ENCODE data around the gene TAF15.

Gene TAF15

DNA sequence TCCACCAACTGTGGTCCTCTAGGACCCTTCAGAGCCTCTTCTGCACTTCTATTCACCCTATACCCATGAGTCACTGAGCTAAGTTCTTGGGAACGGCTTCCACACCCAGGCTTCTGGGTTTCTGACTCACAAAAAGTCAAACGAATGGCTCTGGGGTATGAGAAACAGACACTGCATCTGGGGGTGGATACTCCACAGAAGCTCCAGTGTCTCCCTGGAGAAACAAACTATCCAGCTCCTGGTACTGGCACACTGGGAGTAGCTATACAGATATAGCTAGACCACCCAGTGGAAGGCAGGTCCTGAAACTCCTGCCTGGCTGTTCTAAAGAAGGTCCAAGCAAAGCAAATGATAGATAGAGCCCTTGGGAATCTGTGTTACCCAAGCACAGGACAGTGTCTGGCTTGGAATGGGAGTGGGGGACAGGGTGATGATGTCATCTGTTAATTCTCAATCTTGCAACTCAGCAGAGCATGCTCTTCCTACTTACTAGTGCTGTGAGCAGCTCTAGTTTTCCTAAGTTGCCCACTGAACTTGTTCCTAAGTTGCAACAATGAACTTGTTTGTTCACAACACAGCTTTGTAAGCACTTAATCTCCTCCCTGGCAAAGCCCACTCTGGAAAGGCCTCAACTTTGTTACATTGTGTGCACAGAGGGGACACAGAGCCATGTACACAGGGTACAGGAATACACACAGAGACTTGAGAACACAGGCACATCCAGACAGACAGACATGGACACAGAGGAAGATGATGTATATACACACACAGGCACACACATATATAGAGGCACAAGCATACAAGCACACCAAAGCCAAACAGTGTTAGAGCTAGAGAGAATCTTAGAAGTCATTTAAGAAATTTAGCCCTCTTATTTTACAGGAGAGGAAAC lies 20.6 kb upstream of the TAF15 start:
- DNase-seq, result no peak

DNA sequence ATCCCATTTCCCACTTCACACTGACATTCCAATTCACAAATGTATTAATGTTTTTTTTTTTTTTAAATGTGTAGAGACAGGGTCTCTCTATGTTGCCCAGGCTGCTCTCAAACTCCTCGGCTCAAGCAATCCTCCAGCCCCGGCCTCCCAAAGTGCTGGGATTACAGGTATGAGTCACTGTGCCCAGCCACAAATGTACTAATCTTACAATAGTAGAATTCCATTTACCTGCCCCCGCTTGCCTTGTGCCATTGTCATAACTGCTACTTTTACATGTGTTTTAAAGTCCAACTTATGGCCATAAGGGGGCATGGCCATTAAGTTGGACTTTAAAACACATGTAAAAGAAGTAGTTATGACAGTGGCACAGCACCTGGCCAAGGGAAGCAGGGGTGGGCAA lies 18.4 kb upstream of the TAF15 start:
- no peak for DNase-seq

DNA sequence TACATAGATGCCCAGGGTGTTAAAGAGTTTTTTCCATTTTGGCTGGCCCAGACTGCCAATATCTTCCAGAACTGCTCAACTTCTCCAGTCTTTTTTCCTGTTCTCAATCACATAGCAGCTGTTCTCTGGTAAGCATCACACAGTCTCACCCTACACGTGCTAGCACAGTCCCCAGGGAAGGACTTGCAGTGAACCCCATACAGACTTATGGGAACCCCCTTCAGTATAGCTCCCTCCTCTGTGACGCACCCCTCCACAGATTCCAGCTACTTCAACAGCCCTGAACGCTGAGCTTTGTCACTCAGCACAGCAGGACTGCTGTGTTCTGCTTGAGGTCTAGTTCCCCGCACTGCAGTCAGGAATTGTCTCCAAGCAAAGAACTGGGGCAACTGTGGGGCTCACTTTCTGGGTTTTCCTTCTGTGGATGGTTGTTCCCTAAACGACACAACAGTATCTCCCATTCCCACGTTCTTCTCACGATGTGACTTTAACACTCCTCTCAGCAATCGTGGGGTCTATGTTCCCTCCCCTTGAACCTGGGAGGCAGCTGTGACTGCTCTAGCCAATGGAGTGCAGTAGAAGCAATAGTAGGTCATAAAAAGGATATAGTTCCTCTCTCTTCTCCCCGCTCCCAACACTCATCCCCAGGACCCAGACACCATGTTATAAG lies 17.5 kb upstream of the TAF15 start:
- no peak for DNase-seq

GRCh38 chr17:35793257-35793656 lies 16.0 kb upstream of the TAF15 start:
- no peak for DNase-seq

- DNase-seq, result peak; percentile 25
These were observed 14.0 kb upstream of the TAF15 start, which contains the start of gene MMP28 for GRCh38 chr17:35795007-35795870. Gene MMP28, minus strand, starts transcription at chr17:35795641. Its CDS starts 264 bp downstream, at chr17:35795377.

DNA sequence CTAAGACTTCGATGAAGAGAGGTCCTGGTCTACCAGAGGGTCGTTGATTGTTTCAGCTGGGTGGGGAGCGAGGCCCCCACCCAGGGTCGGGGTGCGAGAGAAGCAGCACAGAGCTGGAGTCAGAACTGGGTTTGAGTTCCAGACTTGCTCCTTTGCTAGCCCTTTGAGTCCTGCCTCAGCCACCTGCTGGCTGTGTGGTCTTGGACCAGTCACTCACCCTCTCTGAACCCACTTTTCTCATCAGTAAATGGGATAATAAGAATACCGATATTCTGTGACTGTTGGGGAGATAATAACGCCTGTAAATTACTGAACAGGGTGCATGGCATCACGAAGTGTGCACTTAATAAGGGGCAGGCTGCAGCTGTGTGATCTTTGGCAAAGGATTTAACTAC lies 13.4 kb upstream of the TAF15 start:
- DNase-seq, result no peak

DNA sequence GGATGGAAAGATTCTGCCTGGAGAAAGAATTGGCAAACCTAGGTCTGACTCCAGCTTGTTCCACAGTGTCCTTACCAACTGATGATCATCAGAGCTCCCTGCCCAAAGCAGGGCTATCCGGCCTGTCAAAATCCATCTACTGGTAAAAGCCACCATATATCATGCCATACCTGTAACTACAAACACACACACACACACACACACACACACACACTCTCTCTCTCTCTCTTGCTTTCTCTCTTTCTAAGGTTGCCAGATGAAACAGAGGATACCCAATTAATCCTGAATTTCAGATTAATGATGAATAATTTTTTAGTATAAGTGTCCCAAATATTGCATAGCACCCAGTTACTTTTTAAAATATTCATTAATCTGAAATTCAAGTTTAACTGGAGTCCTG lies 12.3 kb upstream of the TAF15 start:
- DNase-seq, result no peak

- no peak for DNase-seq
These were observed 11.9 kb upstream of the TAF15 start for GRCh38 chr17:35797370-35797769.

DNA sequence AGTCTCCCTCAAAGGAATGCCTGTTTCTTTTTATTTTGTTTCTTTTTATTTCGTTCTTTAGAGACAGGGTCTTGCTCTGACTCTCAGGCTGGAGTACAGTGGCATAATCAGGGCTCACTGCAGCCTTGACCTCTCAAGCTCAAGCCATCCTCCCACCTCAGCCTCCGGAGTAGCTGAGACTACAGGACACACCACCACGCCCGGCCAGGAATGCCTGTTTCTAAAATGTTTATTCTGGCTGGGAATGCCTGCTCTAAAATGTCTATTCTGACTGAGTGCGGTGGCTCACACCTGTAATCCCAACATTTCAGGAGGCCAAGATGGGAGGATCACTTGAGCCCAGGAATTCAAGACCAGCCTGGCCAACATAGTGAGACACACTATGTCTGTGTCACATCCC lies 11.4 kb upstream of the TAF15 start:
- no peak for DNase-seq

GRCh38 chr17:35799942-35800341 lies 9.3 kb upstream of the TAF15 start:
- DNase-seq, result no peak

GRCh38 chr17:35801583-35802224 lies 7.6 kb upstream of the TAF15 start:
- DNase-seq, result peak; percentile 25

GRCh38 chr17:35804658-35805192 lies 4.6 kb upstream of the TAF15 start:
- peak; percentile 32 for DNase-seq

DNA sequence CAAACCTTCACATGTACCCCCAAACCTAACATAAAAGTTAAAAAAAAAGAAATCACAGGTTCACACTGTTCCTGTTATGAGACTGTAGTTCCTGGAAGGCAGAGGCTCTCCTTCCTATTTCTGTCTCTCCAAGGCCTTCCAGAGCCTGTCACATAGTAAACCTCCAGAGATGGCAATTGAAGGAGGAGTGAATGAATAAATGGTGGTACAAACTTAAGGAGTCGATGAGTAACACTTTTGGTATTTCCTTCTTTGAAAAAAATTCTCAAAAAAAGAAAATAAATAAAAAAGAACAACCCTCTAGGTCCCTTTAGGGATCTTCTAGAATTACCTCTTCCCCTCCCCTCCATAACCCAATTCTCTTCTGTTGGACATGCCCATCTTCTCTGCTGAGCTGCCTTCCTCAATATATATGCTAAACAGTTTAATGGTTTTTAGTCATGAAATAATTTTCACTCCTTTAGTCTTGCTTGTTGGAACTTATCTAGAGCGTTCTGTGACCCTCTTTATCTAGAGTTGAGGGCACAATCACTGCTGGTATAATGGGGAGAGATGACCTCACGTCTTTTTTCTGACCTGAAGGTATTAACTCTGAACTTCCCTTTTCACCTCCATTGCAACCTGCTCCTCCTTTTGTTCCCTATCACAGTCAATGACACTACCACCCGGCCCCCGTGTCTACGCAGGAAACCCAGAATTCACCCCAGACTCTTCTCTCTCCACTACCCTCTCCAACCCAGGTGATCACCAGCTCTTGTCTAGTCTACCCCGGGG lies 1.7 kb upstream of the TAF15 start:
- no peak for DNase-seq

DNA sequence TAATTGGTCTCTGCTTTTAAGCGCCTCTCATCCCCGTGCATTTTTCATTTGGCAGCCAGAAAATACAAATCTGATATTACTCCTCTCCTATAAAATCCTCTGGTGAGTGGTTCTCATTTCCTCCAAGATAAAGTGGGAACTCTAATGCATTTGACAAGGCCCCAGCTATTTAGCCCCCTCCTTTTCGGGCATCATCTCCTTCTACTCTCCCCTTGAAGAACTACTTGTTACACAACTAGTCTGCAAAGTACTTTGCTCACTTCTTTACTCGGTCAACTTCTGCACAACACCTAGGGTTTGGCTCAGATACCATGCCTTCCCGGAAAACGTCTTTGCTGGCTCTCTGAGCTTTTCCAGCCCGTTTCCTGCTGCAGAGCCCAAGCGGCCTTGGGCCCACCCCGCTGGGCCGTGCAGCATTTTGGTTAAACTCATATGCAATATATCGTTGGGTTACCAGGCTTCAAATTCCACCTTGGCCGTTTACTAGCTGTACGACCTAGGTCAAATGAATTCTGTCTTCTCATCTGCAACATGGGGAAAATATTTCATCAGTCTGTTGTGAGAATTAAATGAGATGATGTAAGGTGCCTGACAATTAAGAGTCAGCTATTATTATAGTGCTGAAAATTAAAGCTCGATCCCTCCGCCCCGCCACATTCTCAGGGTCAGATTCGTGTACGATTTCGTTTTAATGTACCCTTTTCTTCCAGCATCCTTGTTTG lies 883 bp upstream of the TAF15 start:
- no peak for DNase-seq

GRCh38 chr17:35809855-35810461 lies 674 bp downstream of the TAF15 start:
- DNase-seq, result no peak

- DNase-seq, result no peak
These were observed 2.5 kb downstream of the TAF15 start for GRCh38 chr17:35811759-35812158.

- DNase-seq, result no peak
These were observed 3.2 kb downstream of the TAF15 start for GRCh38 chr17:35812456-35812855.

GRCh38 chr17:35816723-35817122 lies 7.4 kb downstream of the TAF15 start:
- no peak for DNase-seq

GRCh38 chr17:35817196-35817595 lies 7.9 kb downstream of the TAF15 start:
- DNase-seq, result no peak

- no peak for DNase-seq
These were observed 10.2 kb downstream of the TAF15 start for GRCh38 chr17:35819455-35819854.

DNA sequence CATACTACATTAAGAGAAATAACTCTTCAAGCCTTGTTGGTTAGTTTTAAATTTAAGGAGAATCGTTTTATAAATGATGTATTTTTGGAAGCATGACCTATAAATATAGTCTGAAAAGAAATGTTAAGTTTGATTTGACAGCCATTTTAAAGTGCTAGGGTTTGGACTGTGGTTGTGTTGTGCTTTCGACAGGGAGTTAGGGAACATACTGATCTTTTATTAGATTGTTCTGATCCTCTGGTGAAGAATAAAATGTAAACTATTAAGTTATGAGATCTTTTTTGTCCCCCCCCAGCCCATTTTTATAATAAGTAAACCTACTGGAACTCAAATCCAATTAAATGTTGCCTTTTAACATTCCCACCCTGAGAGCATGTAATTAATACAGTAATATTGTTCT lies 12.0 kb downstream of the TAF15 start:
- no peak for DNase-seq
